Activated naive CD4-positive, alpha-beta T cell treated with Interleukin-2 at 50 U/mL for 16 hours (primary cell): Measurements from ENCODE around the gene RHOBTB1.
A peak's percentile ranks its signal among the peaks of the same experiment; 100 is the strongest.

Experiments
- DNase-seq: peaks from one replicate; pipeline ENCODE4 v3.0.0-alpha.2; 2020

RHOBTB1 gene

GRCh38 chr10:60964257-60965235 is 20.6 kb upstream of the RHOBTB1 start:
- DNase-seq: peak; percentile 37

- no peak for DNase-seq
Observed at GRCh38 chr10:60963441-60964256, 19.7 kb upstream of the RHOBTB1 start.

- no peak for DNase-seq
Observed at GRCh38 chr10:60962946-60963345, 19.0 kb upstream of the RHOBTB1 start.

GRCh38 chr10:60960913-60961312 is 16.9 kb upstream of the RHOBTB1 start:
- no peak for DNase-seq

GRCh38 chr10:60960031-60960430 is 16.0 kb upstream of the RHOBTB1 start:
- DNase-seq: no peak

- no peak for DNase-seq
Observed at GRCh38 chr10:60958892-60959601, 15.1 kb upstream of the RHOBTB1 start.

GRCh38 chr10:60957667-60958221 is 13.8 kb upstream of the RHOBTB1 start:
- no peak for DNase-seq

GRCh38 chr10:60955957-60956425 is 12.0 kb upstream of the RHOBTB1 start:
- DNase-seq: no peak

GRCh38 chr10:60955316-60955715 is 11.3 kb upstream of the RHOBTB1 start:
- DNase-seq: no peak

- no peak for DNase-seq
Observed at GRCh38 chr10:60954035-60954434, 10.1 kb upstream of the RHOBTB1 start.

GRCh38 chr10:60953420-60953819 is 9.4 kb upstream of the RHOBTB1 start:
- DNase-seq: no peak

GRCh38 chr10:60952846-60953220 is 8.8 kb upstream of the RHOBTB1 start:
- DNase-seq: no peak

- no peak for DNase-seq
Observed at GRCh38 chr10:60952067-60952845, 8.3 kb upstream of the RHOBTB1 start.

- no peak for DNase-seq
Observed at GRCh38 chr10:60951272-60951724, 7.3 kb upstream of the RHOBTB1 start.

GRCh38 chr10:60950300-60950699 is 6.3 kb upstream of the RHOBTB1 start:
- DNase-seq: no peak

GRCh38 chr10:60948851-60949250 is 4.9 kb upstream of the RHOBTB1 start:
- no peak for DNase-seq

GRCh38 chr10:60944910-60945297 is 919 bp upstream of the RHOBTB1 start:
- no peak for DNase-seq

GRCh38 chr10:60943316-60944057 is 498 bp downstream of the RHOBTB1 start:
- peak; percentile 8 for DNase-seq

GRCh38 chr10:60942788-60943315 is 1.1 kb downstream of the RHOBTB1 start:
- DNase-seq: peak; percentile 17

GRCh38 chr10:60942134-60942787 is 1.7 kb downstream of the RHOBTB1 start:
- DNase-seq: no peak
